GM23248 (cell line): ENCODE results near the gene SLC3A2.

Source experiments
- EZH2 ChIP-seq: fragments of 200-600 bp; sonication (generic); IDR thresholded peaks from 2 replicates; pipeline ENCODE4 v1.6.1; 2018; ENCODE audit warnings: antibody characterized with exemption, mild to moderate bottlenecking; ENCODE audit not compliant: insufficient read depth, poor library complexity, severe bottlenecking
- EZH2phosphoT487 ChIP-seq: fragments of 200-600 bp; sonication (generic); IDR thresholded peaks from 2 replicates; pipeline ENCODE4 v1.6.1; 2018; ENCODE audit warnings: antibody characterized with exemption, moderate library complexity, mild to moderate bottlenecking, low read depth; ENCODE audit not compliant: insufficient read depth

GRCh38 chr11:62919476-62919875 is 38.8 kb downstream of the SLC3A2 start:
- TF ChIP-seq EZH2phosphoT487 (no peak), EZH2 (no peak)
